Activated naive CD4-positive, alpha-beta T cell treated with anti-CD3 and anti-CD28 coated beads, Interleukin-2, amount 50 U/mL, for 72 hours (primary cell): Measurements from ENCODE around the gene MIXL1. TPM values are rescaled to one million over a fixed set of nuclear protein-coding genes. Genes with fewer than 3 reads are reported as not detected.

Experiments
- ATAC-seq, 2 donors: fragments of 150-1000 bp; cut with Tn5 transposase; 2 replicates each; pipeline ENCODE4 v1.10.0; 2021; ENCODE audit warnings: mild to moderate bottlenecking in 2 of 2, moderate library complexity in 2 of 2
- DNase-seq, 2 donors: peaks; one replicate each; pipeline ENCODE4 v3.0.0; 2021 to 2022; ENCODE audit warnings: low spot score in 2 of 2
- H3K27ac Mint-ChIP-seq, 2 donors: one replicate each; pipeline ENCODE4 v1.8.0; 2022; ENCODE audit warnings: mild to moderate bottlenecking in 2 of 2, mixed read lengths in 2 of 2
- H3K36me3 Mint-ChIP-seq, 2 donors: one replicate each; pipeline ENCODE4 v1.8.0; 2022; ENCODE audit warnings: mixed read lengths in 2 of 2
- H3K9me3 Mint-ChIP-seq, 2 donors: one replicate each; pipeline ENCODE4 v1.8.0; 2022; ENCODE audit warnings: mixed read lengths in 2 of 2
- total RNA-seq, 2 donors: library from RNA; stranded (reverse); gene quantifications; one replicate each; pipeline ENCODE4 v1.2.3, GENCODE V29; 2022

The MIXL1 gene
- total RNA-seq, 2 donors from 2014 or later, result 0.27 TPM; not detected in 1

- DNase-seq (no peak), ATAC-seq (no peak)
- Mint-ChIP-seq H3K27ac (peak overlapping the region in 1 of 2 donors; percentile 25), H3K9me3 (no peaks in the 10 kb centered on the region), H3K36me3 (no peaks in the 10 kb centered on the region)
Measured at GRCh38 chr1:226209307-226210059, 14.0 kb upstream of the MIXL1 start.

GRCh38 chr1:226210571-226211176 lies 12.8 kb upstream of the MIXL1 start:
- H3K9me3 Mint-ChIP-seq, result no peaks in the 10 kb centered on the region
- no peaks in the 10 kb centered on the region for H3K36me3 Mint-ChIP-seq
- H3K27ac Mint-ChIP-seq, result no peak overlapping the region
- ATAC-seq (no peak), DNase-seq (no peak)

- no peak for DNase-seq
- no peak for ATAC-seq
- no peak overlapping the region for H3K27ac Mint-ChIP-seq
- no peaks in the 10 kb centered on the region for H3K36me3 Mint-ChIP-seq
- H3K9me3 Mint-ChIP-seq, result no peaks in the 10 kb centered on the region
Measured at GRCh38 chr1:226211181-226211821, 12.2 kb upstream of the MIXL1 start.

GRCh38 chr1:226212545-226212944 lies 10.9 kb upstream of the MIXL1 start:
- no peak for ATAC-seq
- no peak for DNase-seq
- H3K27ac Mint-ChIP-seq, result no peak overlapping the region
- H3K36me3 Mint-ChIP-seq, result no peaks in the 10 kb centered on the region
- no peaks in the 10 kb centered on the region for H3K9me3 Mint-ChIP-seq

- no peak overlapping the region for H3K27ac Mint-ChIP-seq
- no peaks in the 10 kb centered on the region for H3K9me3 Mint-ChIP-seq
- ATAC-seq (no peak), DNase-seq (no peak)
- no peaks in the 10 kb centered on the region for H3K36me3 Mint-ChIP-seq
Measured at GRCh38 chr1:226215239-226215638, 8.2 kb upstream of the MIXL1 start.

- H3K36me3 Mint-ChIP-seq, result no peaks in the 10 kb centered on the region
- no peak for ATAC-seq
- H3K27ac Mint-ChIP-seq, result no peak overlapping the region
- H3K9me3 Mint-ChIP-seq, result no peaks in the 10 kb centered on the region
- DNase-seq, result no peak
Measured at GRCh38 chr1:226216056-226216455, 7.4 kb upstream of the MIXL1 start.

- no peak for ATAC-seq
- Mint-ChIP-seq H3K36me3 (no peaks in the 10 kb centered on the region), H3K27ac (no peak overlapping the region), H3K9me3 (no peaks in the 10 kb centered on the region)
- DNase-seq, result no peak
Measured at GRCh38 chr1:226217273-226217672, 6.2 kb upstream of the MIXL1 start.

- Mint-ChIP-seq H3K27ac (no peak overlapping the region), H3K36me3 (no peaks in the 10 kb centered on the region), H3K9me3 (no peaks in the 10 kb centered on the region)
- ATAC-seq (no peak), DNase-seq (no peak)
Measured at GRCh38 chr1:226220473-226221189, 2.8 kb upstream of the MIXL1 start.

- DNase-seq (no peak), ATAC-seq (peak in 1 of 2 donors; percentile 42)
- no peak overlapping the region for H3K27ac Mint-ChIP-seq
- H3K9me3 Mint-ChIP-seq, result no peaks in the 10 kb centered on the region
- no peaks in the 10 kb centered on the region for H3K36me3 Mint-ChIP-seq
Measured at GRCh38 chr1:226222686-226223085, 778 bp upstream of the MIXL1 start.

GRCh38 chr1:226223786-226224244 lies 351 bp downstream of the MIXL1 start:
- Mint-ChIP-seq H3K27ac (no peak overlapping the region), H3K9me3 (no peaks in the 10 kb centered on the region)
- ATAC-seq, result peak; percentile 53 to 71

GRCh38 chr1:226226601-226227000 lies 3.1 kb downstream of the MIXL1 start:
- no peak for ATAC-seq
- Mint-ChIP-seq H3K27ac (no peak overlapping the region), H3K36me3 (no peaks in the 10 kb centered on the region), H3K9me3 (no peaks in the 10 kb centered on the region)
- DNase-seq, result no peak

More at GRCh38 chr1:226223786-226224244, 351 bp downstream of the MIXL1 start:
- peak in 1 of 2 donors; percentile 36 for DNase-seq
- H3K36me3 Mint-ChIP-seq, result no peaks in the 10 kb centered on the region

GRCh38 chr1:226233293-226233692 lies 9.8 kb downstream of the MIXL1 start:
- Mint-ChIP-seq H3K27ac (no peak overlapping the region), H3K9me3 (no peaks in the 10 kb centered on the region), H3K36me3 (no peaks in the 10 kb centered on the region)
- no peak for ATAC-seq
- no peak for DNase-seq

GRCh38 chr1:226233806-226234205 lies 10.3 kb downstream of the MIXL1 start:
- Mint-ChIP-seq H3K36me3 (no peaks in the 10 kb centered on the region), H3K27ac (no peak overlapping the region), H3K9me3 (no peaks in the 10 kb centered on the region)
- ATAC-seq (no peak), DNase-seq (no peak)

- H3K9me3 Mint-ChIP-seq, result no peaks in the 10 kb centered on the region
- no peak for DNase-seq
- no peak overlapping the region for H3K27ac Mint-ChIP-seq
- no peak for ATAC-seq
- H3K36me3 Mint-ChIP-seq, result no peaks in the 10 kb centered on the region
Measured at GRCh38 chr1:226236826-226237225, 13.4 kb downstream of the MIXL1 start.

GRCh38 chr1:226239421-226239820 lies 16.0 kb downstream of the MIXL1 start:
- no peak for ATAC-seq
- Mint-ChIP-seq H3K36me3 (no peaks in the 10 kb centered on the region), H3K9me3 (no peaks in the 10 kb centered on the region), H3K27ac (no peak overlapping the region)
- DNase-seq, result no peak

- ATAC-seq, result no peak
- Mint-ChIP-seq H3K9me3 (no peaks in the 10 kb centered on the region), H3K27ac (no peak overlapping the region), H3K36me3 (no peaks in the 10 kb centered on the region)
- no peak for DNase-seq
Measured at GRCh38 chr1:226248091-226248490, 24.6 kb downstream of the MIXL1 start.

- ATAC-seq (no peak), DNase-seq (no peak)
- Mint-ChIP-seq H3K9me3 (no peaks in the 10 kb centered on the region), H3K27ac (no peak overlapping the region), H3K36me3 (no peaks in the 10 kb centered on the region)
Measured at GRCh38 chr1:226248796-226249195, 25.3 kb downstream of the MIXL1 start.
